ENCODE measurements around the gene PTK6.

GRCh38 chr20:63568170-63568981, 31.2 kb upstream of the PTK6 start:
- no peak for TF ChIP-seq SP1 (IDR thresholded peaks at IDR 0.05)
- TF ChIP-seq FOXA1 (IDR thresholded peaks at IDR 0.05): no peak
- TF ChIP-seq HDGF (IDR thresholded peaks at IDR 0.05; ENCODE audit: borderline replicate concordance): no peak
- no peak for TF ChIP-seq PKNOX1 (IDR thresholded peaks at IDR 0.05)
- TF ChIP-seq SUZ12 (IDR thresholded peaks at IDR 0.05): no peak
- no peak for TF ChIP-seq ZNF384 (IDR thresholded peaks at IDR 0.05)
- no peak for TF ChIP-seq BHLHE40 (IDR thresholded peaks at IDR 0.05; ENCODE audit: borderline replicate concordance)
- no peak for TF ChIP-seq L3MBTL2 (conservative IDR thresholded peaks at IDR 0.05)
- no peak for TF ChIP-seq FOXM1 (IDR thresholded peaks at IDR 0.05; ENCODE audit: borderline replicate concordance)
